A673 (cell line): Measurements from ENCODE around the gene VARS1. TPM values are rescaled to one million over a fixed set of nuclear protein-coding genes. Genes with fewer than 3 reads are reported as not detected.

Experiments
- BruUV-seq: library from RNA; stranded (reverse); fragments of 400-500 nt; replicated peaks from 2 replicates; lab custom pipeline; 2021; lab: Mats Ljungman, UMichigan
- CTCF ChIA-PET: fragments of 300-600 bp; sonication (Branson Sonifier 250); formaldehyde crosslinking; loops from one replicate; lab custom pipeline; 2022; ENCODE audit warnings: antibody characterized with exemption; lab: Charles Lee
- POLR2A ChIA-PET: fragments of 300-600 bp; sonication (Branson Sonifier 250); formaldehyde crosslinking; loops from one replicate; lab custom pipeline; 2022; ENCODE audit warnings: antibody characterized with exemption; ENCODE audit not compliant: low non-redundant PET; lab: Charles Lee
- DNase-seq: peaks from one replicate; pipeline ENCODE4 v3.0.0-alpha.2; 2015; ENCODE audit warnings: low spot score
- H3K27ac ChIP-seq: fragments of 200-600 bp; sonication (generic); 2 replicates; pipeline ENCODE4 v1.5.1; 2016; ENCODE audit warnings: mixed run types, low read depth, mild to moderate bottlenecking, mixed read lengths, antibody characterized with exemption, low read length; ENCODE audit not compliant: poor library complexity, severe bottlenecking
- H3K27me3 ChIP-seq: fragments of 200-600 bp; sonication (generic); replicated peaks from 2 replicates; pipeline ENCODE4 v1.6.1; 2017; ENCODE audit warnings: mixed run types, low read depth, mild to moderate bottlenecking, mixed read lengths, antibody characterized with exemption, low read length; ENCODE audit not compliant: insufficient read depth, poor library complexity
- H3K36me3 ChIP-seq: fragments of 200-600 bp; sonication (generic); 2 replicates; pipeline ENCODE4 v1.6.1; 2016; ENCODE audit warnings: mixed run types, mild to moderate bottlenecking, mixed read lengths, antibody characterized with exemption, low read length; ENCODE audit not compliant: insufficient read depth, poor library complexity, severe bottlenecking
- H3K4me1 ChIP-seq: fragments of 200-600 bp; sonication (generic); 2 replicates; pipeline ENCODE4 v1.6.1; 2017; ENCODE audit warnings: mixed run types, mild to moderate bottlenecking, mixed read lengths, antibody characterized with exemption, low read length; ENCODE audit not compliant: insufficient read depth, poor library complexity, severe bottlenecking
- H3K4me3 ChIP-seq: fragments of 200-600 bp; sonication (generic); 2 replicates; pipeline ENCODE4 v1.5.1; 2016; ENCODE audit warnings: low read depth, mixed run types, mild to moderate bottlenecking, mixed read lengths, low read length; ENCODE audit not compliant: poor library complexity, severe bottlenecking
- H3K9me3 ChIP-seq: fragments of 200-600 bp; sonication (generic); 2 replicates; pipeline ENCODE4 v1.6.1; 2016; ENCODE audit warnings: mixed run types, low read depth, mild to moderate bottlenecking, mixed read lengths, antibody characterized with exemption, low read length; ENCODE audit not compliant: poor library complexity, severe bottlenecking
- CTCF ChIP-seq: fragments of 300-800, 200-600 bp; sonication (generic); conservative IDR thresholded peaks from 2 replicates; pipeline ENCODE4 v1.5.1; 2017; ENCODE audit warnings: low read depth, mild to moderate bottlenecking, antibody characterized with exemption, low read length, moderate library complexity, mixed read lengths
- EZH2 ChIP-seq: fragments of 200-600 bp; sonication (generic); IDR thresholded peaks from 2 replicates; pipeline ENCODE4 v1.6.1; 2017; ENCODE audit warnings: borderline replicate concordance, low read depth, mild to moderate bottlenecking, mixed read lengths, antibody characterized with exemption, low read length; ENCODE audit not compliant: poor library complexity, severe bottlenecking
- intact Hi-C: fragments of 100-400 bp; cut with micrococcal nuclease; formaldehyde crosslinking; loops from one replicate; pipeline ENCODE4 v1.10.0; 2022; ENCODE audit not compliant: unreplicated experiment
- total RNA-seq: library from RNA; stranded (reverse); gene quantifications from 2 replicates; pipeline ENCODE4 v1.2.3, GENCODE V29; 2021

Gene VARS1
- total RNA-seq, 1 experiment from 2014 or later = 233 TPM

GRCh38 chr6:31782126-31782855 lies 13.3 kb downstream of the VARS1 start:
- peaks cover 82% of the 10 kb centered on the region for H3K36me3 ChIP-seq
- intact Hi-C loops = no loop called here
- H3K4me3 ChIP-seq = no peak overlapping the region
- POLR2A ChIA-PET = no interaction called here
- H3K4me1 ChIP-seq = peaks cover 3% of the 10 kb centered on the region
- H3K9me3 ChIP-seq = no peaks in the 10 kb centered on the region
- TSS peak; percentile 42 for BruUV-seq
- no peak overlapping the region for H3K27ac ChIP-seq
- no peak for TF ChIP-seq CTCF
- no peaks in the 10 kb centered on the region for H3K27me3 ChIP-seq
- no peak for DNase-seq
- CTCF ChIA-PET = no interaction called here

- TF ChIP-seq EZH2 = no peak
- no peak for TF ChIP-seq CTCF
- H3K4me1 ChIP-seq = peaks cover 11% of the 10 kb centered on the region
- no peak overlapping the region for H3K27ac ChIP-seq
- H3K4me3 ChIP-seq = no peak overlapping the region
- H3K9me3 ChIP-seq = no peaks in the 10 kb centered on the region
- DNase-seq = no peak
- H3K27me3 ChIP-seq = no peaks in the 10 kb centered on the region
- ChIA-PET POLR2A (no interaction called here), CTCF (no interaction called here)
- H3K36me3 ChIP-seq = peaks cover 78% of the 10 kb centered on the region
- no TSS peak for BruUV-seq
- intact Hi-C loops = no loop called here
Measured at GRCh38 chr6:31781244-31782125, 14.1 kb downstream of the VARS1 start.

GRCh38 chr6:31780507-31781243 lies 14.9 kb downstream of the VARS1 start:
- TF ChIP-seq CTCF = no peak
- TF ChIP-seq EZH2 = no peak
- BruUV-seq = no TSS peak
- no peaks in the 10 kb centered on the region for H3K9me3 ChIP-seq

More at GRCh38 chr6:31780507-31781243, 14.9 kb downstream of the VARS1 start:
- H3K27ac ChIP-seq = no peak overlapping the region
- H3K36me3 ChIP-seq = peaks cover 73% of the 10 kb centered on the region
- H3K4me3 ChIP-seq = no peak overlapping the region
- DNase-seq = no peak
- ChIA-PET CTCF (no interaction called here), POLR2A (no interaction called here)
- no peaks in the 10 kb centered on the region for H3K27me3 ChIP-seq
- intact Hi-C loops = no loop called here
- H3K4me1 ChIP-seq = peaks cover 11% of the 10 kb centered on the region
